Stimulated activated CD8-positive, alpha-beta memory T cell treated with anti-CD3 and anti-CD28 coated beads, Interleukin-15, amount 100 ng/mL, for 24 hours (primary cell): ENCODE results near the gene MROH7.
"Not testable (repeated sequence)": the region's sequence is repeated elsewhere in the genome, so short reads cannot be mapped to it uniquely, and the experiment has no call there.

ENCODE experiments used
- DNase-seq: peaks from one replicate; pipeline ENCODE4 v3.0.0-alpha.2; 2020; ENCODE audit warnings: low read depth

Gene MROH7

GRCh38 chr1:54610048-54610447, 31.5 kb upstream of the MROH7 start:
- DNase-seq: no peak

GRCh38 chr1:54610601-54611580, 30.7 kb upstream of the MROH7 start:
- DNase-seq: no peak

GRCh38 chr1:54611621-54612020, 30.0 kb upstream of the MROH7 start:
- no peak for DNase-seq

DNA sequence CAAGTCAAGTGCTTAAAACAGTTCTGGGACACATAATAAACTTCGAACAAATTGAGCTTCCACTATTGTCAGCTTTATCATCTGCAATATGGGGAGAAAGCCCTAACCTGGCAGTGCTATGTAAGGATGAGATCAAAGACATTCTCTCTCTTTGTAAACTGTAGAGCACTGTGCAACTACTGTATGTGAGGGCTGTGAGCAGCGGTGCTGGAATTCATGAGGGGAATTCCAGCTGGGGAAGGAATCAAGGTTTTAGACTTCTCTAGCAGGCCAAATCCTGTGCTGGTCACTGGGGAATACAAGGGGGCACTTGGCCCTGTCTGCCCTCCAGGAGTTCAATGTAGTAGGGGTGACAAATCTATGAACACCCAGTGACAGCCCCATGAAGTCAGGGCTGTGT, 27.6 kb upstream of the MROH7 start:
- no peak for DNase-seq

- no peak for DNase-seq
Observed at GRCh38 chr1:54614563-54614962, 27.0 kb upstream of the MROH7 start.

- DNase-seq: no peak
Observed at GRCh38 chr1:54615531-54616279, 25.9 kb upstream of the MROH7 start.

DNA sequence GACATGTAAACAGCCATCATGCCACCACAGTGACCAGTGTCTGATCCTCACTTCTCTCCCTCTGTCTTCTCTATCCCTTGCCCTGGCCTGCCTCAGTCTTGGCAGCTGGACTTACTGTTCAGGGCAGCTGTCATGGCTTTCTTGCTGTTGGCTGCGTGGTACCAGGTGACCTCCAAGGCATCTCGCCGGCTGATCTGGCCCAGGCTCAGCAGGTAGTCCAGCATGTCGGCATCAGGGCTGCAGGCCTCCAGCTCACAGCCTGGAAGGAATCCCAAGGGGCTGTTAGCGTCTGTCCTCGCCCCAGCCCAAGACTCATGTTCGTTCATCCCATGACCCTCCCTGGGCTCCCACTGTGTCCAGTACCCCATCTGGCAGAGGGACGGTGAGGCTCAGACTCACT, 21.8 kb upstream of the MROH7 start:
- no peak for DNase-seq

DNA sequence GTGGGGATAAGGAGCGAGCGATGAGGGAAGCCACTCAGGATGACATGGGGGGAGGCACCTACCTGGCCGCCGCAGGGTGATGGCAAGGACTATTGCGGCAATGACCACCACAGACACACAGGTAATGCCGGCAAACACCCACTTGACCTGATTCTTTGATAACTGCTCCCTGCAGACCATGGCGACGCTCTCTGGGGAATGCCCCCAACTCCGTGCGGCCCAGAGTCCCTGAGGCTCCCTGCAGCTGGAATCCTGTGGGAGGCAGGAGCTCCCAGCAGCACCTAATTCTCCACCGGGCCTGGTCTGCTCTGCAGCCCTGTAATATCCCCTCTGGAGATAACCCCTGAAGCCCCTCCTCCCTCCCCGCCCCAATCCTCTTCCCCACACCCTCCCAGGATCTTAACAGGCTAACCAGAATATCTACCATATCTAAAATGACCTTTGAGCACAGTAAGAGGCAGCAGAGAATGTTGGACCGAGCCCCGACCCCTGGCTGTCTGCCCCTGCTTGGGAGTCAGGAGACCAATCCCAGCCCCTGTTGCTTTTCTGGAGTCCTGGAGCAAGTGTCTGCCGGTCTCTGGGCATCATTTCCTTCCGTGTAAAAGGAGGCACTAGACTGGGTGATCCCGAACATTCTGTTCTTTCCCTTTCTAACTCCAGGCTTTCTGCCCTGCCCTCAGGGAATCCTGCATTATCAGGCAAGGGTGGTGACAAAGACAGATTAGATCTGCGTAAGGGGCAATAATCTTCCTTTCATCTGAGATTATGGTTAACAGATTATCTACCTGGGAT, 18.2 kb upstream of the MROH7 start, which contains the start of gene FAM151A:
TSS of gene FAM151A (minus strand) at position 310 of the 792 bp plus-strand sequence. CDS start at position 180, 130 bp downstream.
- no peak for DNase-seq

DNA sequence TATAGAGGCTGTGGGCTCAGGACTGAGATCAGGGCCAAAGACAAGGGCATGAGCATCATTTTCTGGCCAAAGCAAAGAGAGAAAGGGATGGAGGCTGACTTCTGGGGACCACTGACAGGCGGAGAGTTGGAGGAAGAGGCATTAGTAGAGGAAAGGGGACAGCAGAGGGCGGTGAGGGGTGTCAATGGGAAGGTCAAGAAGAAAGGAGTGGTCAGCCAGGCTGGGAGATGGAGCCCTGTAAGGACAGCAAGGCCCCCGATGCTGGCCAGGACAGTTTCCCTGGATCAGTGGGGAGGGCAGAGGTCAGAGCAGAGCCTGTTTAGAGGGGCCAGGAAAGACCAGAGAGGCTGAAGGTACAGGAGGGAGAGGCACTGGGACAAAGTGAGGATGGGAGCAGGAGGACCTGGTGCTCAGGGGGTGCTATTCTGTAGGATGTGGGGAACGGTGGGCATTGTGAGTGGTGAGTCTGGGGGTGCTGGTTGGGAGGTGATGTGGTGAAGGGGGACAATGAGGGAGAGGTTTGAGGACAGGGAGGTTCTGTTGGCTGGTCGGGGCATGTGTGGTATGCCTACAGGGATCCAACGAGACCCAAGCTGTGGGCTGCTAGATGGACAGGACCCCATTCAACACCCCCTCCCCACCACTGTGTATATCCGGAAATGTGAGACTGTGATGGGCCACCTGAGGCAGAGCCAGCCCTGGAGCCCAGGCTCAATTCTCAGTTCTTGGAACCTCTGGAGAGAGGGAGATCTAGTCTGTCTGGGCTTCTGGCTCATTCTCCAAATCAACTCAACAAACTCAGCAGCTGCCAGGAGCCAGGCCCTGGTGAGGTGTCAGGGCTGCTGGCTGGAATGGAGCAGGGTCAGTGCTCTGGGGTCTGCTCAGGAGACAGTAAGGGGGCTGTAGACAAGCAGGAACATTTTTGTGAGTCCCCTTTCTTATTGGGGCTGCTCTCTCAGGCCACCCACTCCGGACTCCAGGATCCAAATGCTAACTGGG, 16.8 kb upstream of the MROH7 start:
- DNase-seq: no peak

GRCh38 chr1:54627196-54627595, 14.4 kb upstream of the MROH7 start:
- DNase-seq: no peak

DNA sequence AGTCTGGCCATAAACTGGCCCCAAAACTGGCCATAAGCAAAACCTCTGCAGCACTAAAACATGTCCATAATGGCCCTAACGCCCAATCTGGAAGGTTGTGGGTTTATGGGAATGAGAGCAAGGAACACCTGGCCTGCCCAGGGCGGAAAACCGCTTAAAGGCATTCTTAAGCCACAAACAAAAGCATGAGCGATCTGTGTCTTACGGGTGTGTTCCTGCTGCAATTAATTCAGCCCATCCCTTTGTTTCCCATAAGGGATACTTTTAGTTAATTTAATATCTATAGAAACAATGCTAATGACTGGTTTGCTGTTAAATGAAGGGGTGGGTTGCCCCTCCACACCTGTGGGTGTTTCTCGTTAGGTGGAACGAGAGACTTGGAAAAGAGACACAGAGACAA, 5.8 kb upstream of the MROH7 start:
- not testable (repeated sequence) for DNase-seq

- not testable (repeated sequence) for DNase-seq
Observed at GRCh38 chr1:54636461-54637446, 4.8 kb upstream of the MROH7 start.

GRCh38 chr1:54640361-54640760, 1.2 kb upstream of the MROH7 start:
- no peak for DNase-seq

GRCh38 chr1:54643736-54644135, 2.1 kb downstream of the MROH7 start:
- no peak for DNase-seq

GRCh38 chr1:54645806-54646676, 4.5 kb downstream of the MROH7 start:
- no peak for DNase-seq

DNA sequence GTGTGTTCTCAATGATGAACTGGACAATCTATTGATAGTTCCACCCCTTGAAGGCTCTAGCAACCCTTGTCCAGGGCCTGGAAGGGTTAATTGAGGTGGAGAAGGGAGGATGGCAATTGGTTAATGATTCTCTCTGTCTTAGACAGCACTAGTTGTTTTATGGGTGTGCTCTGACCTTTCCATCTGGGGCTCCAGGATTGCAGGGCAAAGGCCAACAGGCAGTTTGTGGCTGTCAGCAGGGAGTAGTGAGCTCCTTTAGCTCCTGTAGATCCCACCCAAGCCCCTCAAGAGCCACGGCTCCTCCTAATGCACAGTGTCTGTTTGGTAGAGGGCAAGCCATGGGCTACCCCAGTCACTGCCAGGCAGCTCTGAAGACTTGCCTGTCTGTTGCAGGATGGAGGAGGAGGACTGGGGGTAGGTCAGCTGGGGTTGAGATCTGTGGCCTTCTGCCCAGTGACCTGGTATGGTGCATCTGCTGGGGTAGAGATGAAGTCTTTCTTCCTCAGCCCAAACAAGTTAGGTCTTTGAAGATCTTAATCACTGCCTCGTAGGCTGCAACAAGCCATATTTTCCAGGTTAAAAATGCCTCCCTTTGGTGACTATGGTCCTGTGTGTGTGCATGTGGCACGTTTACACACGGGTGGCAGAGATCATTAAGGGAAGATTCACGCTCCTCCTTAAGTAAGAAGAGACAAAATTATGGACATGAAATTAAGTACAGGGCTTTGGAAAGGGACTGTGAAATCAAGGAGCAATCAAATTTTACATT, 7.7 kb downstream of the MROH7 start:
- no peak for DNase-seq

- DNase-seq: no peak
Observed at GRCh38 chr1:54649921-54650320, 8.3 kb downstream of the MROH7 start.

DNA sequence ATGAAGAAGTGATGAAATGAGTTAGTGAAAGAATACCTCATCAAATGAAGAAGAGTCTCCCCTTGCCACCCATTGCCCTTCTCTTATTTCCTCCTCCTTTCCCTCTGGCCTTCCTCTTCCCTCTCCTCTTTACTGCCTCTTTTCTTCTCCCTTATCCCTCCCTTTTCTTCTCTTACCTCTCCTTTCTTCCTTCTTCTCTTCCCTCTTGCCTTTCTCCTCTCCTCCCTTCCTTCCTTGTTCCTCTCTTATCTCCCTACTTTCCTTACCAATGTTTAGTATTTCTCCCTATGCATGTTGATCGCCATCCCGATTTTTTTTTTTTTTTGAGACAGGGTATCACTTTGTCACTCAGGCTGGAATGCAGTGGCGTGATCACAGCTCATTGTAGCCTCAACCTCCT, 8.8 kb downstream of the MROH7 start:
- DNase-seq: no peak
